RWPE1 (cell line): ENCODE results near the gene TBCD.

Experiments used
- CTCF ChIA-PET: fragments of 350-600 bp; sonication (Branson Sonifier 250); formaldehyde crosslinking; extraction: SDS; loops from one replicate; lab custom pipeline; 2021; lab: Yijun Ruan, JAX
- POLR2A ChIA-PET: fragments of 400-600 bp; formaldehyde crosslinking; extraction: SDS; loops from one replicate; lab custom pipeline; 2020; ENCODE audit warnings: antibody characterized with exemption; ENCODE audit not compliant: low non-redundant PET; lab: Yijun Ruan, JAX
- DNase-seq: peaks from one replicate; pipeline ENCODE4 v3.0.0; 2012; ENCODE audit warnings: low spot score
- H3K27ac ChIP-seq: fragments of 450-650 bp; 2 replicates; pipeline ENCODE4 v1.5.1; 2017
- TF ChIP-seq, protein P1 (sequence below): fragments of 450-650 bp; conservative IDR thresholded peaks from 2 replicates; pipeline ENCODE4 v1.5.1; 2017; ENCODE audit warnings: low read depth, mild to moderate bottlenecking

The TBCD gene

DNA sequence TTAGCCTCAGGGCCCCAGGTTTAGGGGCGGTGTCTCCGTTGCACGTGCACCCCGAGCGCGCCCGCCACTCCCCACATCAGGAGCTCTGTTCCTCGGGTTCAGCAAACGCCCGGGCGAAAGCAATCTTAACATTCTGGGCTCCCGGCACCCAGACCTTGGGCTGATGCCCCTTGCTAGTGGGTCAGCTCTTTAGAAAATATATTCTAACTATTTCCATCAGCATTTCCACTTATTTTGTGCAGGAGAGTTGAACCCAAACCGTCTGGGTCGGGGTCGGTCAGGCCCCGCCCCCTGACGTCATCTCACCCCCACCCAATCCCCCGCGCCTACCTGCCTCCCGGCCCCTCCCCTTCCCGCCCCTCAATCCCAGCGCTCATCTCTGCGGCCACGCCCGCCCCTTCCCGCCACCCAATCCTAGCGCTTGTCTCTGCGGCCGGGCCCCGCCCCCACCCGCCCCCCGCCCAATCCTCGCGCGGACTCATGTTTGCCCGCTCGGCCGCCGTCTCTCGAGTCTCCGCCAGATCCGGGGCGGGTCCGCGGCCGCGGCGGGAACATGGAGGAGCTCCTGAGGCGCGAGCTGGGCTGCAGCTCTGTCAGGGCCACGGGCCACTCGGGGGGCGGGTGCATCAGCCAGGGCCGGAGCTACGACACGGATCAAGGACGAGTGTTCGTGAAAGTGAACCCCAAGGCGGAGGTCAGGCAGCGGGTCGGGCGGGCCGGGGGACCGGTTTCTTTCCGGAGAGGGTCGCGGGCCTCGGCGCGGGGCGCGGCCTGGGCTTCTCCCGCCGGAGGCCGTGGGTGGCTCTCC is 35.5 kb upstream of the TBCD start, which contains the start of gene FN3KRP:
TSS of gene FN3KRP (plus strand) at position 504 of the 808 bp plus-strand sequence. CDS start at position 554, 50 bp downstream.
- CTCF ChIA-PET: interaction anchor here (1.2 kb wide), 1 partner anchor 39 kb away, joined by 3 read pairs; no protein-coding TSS in a partner anchor

DNA sequence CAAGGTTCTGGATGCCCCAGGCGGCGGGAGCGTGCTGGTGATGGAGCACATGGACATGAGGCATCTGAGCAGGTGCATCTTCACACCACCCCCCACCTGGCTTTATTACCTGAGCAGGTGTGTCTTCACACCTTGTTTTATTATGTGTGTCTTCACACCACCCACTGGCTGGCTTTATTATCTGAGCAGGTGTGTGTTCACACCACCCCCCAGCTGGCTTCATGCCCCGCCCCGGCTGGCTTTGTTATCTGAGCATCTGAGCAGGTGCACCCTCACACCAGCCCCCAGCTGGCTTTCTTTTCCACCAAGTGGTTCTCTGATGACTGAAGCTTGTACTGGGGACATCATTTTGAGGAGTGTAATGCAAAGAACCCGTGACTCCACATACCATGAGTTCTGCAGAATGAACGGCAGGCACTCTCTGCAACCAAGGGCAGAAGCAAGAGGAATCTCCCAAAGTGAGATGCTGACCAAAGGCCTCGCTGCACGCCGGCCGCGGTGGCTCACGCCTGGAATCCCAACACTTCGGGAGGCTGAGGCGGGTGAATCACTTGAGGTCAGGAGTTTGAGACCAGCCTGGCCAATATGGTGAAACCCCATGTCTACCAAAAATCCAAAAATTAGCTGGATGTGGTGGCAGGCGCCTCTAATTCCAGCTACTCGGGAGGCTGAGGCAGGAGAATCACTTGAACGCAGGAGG is 32.7 kb upstream of the TBCD start:
- DNase-seq: no peak
- TF ChIP-seq, protein P1, sequence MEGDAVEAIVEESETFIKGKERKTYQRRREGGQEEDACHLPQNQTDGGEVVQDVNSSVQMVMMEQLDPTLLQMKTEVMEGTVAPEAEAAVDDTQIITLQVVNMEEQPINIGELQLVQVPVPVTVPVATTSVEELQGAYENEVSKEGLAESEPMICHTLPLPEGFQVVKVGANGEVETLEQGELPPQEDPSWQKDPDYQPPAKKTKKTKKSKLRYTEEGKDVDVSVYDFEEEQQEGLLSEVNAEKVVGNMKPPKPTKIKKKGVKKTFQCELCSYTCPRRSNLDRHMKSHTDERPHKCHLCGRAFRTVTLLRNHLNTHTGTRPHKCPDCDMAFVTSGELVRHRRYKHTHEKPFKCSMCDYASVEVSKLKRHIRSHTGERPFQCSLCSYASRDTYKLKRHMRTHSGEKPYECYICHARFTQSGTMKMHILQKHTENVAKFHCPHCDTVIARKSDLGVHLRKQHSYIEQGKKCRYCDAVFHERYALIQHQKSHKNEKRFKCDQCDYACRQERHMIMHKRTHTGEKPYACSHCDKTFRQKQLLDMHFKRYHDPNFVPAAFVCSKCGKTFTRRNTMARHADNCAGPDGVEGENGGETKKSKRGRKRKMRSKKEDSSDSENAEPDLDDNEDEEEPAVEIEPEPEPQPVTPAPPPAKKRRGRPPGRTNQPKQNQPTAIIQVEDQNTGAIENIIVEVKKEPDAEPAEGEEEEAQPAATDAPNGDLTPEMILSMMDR: no peak
- CTCF ChIA-PET: interaction anchor here (0.5 kb wide), 1 partner anchor 596 kb away, joined by 3 read pairs; no protein-coding TSS in a partner anchor
- H3K27ac ChIP-seq: no peak overlapping the region
- POLR2A ChIA-PET: interaction anchor here (0.6 kb wide), 1 partner anchor 30 kb away, joined by 3 read pairs; no protein-coding TSS in a partner anchor

More for the DNA sequence above, 35.5 kb upstream of the TBCD start, which contains the start of gene FN3KRP:
- POLR2A ChIA-PET: interaction anchor here (0.6 to 0.8 kb wide), 3 partner anchors 8 to 695 kb away, joined by 3 to 7 read pairs (median 3); partner anchors contain the start of gene NARF
- TF ChIP-seq, protein P1: no peak
- DNase-seq: peak; percentile 100
- peak within 1 kb of the TSS; percentile 84 for H3K27ac ChIP-seq

DNA sequence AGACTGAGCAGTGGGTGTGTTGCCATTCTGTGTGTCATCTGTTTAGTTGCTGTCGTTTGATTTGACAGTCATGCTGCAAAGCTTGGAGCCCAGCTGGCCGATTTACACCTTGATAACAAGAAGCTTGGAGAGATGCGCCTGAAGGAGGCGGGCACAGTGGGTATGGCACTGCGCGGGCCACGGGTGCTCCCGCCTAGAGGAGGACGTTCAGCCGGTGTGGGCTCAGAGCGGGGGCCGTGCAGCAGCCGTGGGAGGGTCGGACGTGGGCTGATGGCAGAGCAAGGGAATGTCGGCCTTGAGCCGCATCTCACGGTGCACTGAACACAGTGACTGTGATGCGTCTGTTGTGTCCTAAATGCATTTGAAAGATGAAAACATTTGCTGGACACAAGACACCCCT is 31.7 kb upstream of the TBCD start:
- DNase-seq: no peak
- POLR2A ChIA-PET: no interaction called here
- TF ChIP-seq, protein P1: no peak
- CTCF ChIA-PET: no interaction called here
- peak overlapping the region; percentile 11; the same call in 1 of the 2 replicates for H3K27ac ChIP-seq

DNA sequence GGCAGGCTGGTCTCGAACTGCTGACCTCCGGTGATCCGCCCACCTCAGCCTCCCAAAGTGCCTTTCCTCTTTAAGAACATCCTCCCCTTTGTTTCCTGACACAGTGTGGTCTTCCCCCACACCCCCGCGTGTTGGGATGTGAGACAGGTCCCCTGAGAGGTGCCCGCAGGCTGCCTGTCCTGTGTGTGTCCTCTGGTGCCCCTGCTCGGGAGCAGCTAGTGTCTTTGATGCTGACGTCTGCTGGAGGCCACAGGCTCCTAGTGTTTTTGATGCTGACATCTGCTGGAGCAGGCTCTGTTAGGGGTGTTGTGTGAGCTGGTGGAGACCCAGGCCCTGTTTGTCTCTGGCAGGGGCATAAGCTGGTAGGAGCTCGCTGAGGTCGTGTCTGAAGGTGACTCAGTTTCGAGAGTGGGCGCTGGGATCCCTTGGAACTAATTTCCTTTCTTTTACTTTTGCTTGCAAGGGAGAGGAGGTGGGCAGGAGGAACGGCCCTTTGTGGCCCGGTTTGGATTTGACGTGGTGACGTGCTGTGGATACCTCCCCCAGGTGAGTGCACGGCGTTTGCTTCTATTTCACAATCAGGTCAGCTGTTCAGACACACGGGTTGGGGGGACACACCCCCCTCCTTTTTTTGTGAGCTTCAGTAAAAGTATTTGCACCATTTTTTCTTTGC is 29.4 kb upstream of the TBCD start:
- ChIA-PET POLR2A (no interaction called here), CTCF (interaction anchor here (0.6 kb wide), 1 partner anchor 20 kb away, joined by 3 read pairs; no protein-coding TSS in a partner anchor)

DNA sequence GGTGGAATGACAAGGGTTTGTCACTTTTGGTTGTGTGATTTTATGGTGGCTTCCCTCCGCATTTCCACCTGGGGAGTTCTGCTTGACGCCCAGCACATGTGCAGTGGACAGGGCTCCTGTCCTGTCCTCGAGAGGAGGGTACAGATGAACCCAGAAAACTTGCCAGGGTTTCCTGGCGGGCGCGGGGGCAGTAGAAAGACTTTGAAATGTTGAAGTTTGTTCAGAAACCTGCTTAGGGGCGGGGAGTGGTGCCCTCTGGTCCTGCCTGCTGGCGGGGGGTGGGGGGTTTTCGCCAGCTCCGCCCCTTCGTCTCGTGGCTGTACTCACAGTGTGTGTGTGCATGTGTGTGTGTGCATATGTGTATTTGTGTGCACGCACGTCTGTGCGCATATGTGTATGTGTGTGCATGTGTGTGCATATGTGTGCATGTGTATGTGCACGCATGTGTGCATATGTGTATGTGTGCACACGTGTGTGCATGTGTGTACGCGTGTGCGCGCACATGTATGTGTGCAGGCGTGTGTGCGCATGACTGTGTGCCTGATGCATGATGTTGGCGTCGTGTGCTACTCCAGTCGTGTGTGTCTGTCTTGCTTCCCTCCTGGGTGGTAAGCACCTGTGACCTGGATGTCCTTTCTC is 28.6 kb upstream of the TBCD start:
- ChIA-PET POLR2A (interaction anchor here (0.6 kb wide), 1 partner anchor 25 kb away, joined by 3 read pairs; the partner anchor contains the start of gene RAB40B), CTCF (interaction anchor here (0.6 kb wide), 1 partner anchor 20 kb away, joined by 3 read pairs; no protein-coding TSS in a partner anchor)
- no peak for DNase-seq
- TF ChIP-seq, protein P1: no peak
- peak overlapping the region; percentile 8 for H3K27ac ChIP-seq

More for the DNA sequence above, 29.4 kb upstream of the TBCD start:
- TF ChIP-seq, protein P1: no peak
- no peak for DNase-seq
- H3K27ac ChIP-seq: peak overlapping the region; percentile 9; the same call in 1 of the 2 replicates
